Astrocyte (in vitro differentiated cells and primary cell): ENCODE data around the gene DHX8. TPM values are rescaled to one million over a fixed set of nuclear protein-coding genes. Genes with fewer than 3 reads are reported as not detected.

Experiments
- DNase-seq: peaks from one replicate; pipeline ENCODE4 v3.0.0-alpha.2; 2010; ENCODE audit warnings: low read depth
- FAIRE-seq: peaks from 2 replicates; lab custom pipeline; 2011; peaks lifted over from hg19 to GRCh38; lab: Jason Lieb, UNC
- H2AFZ ChIP-seq: 2 replicates; pipeline ENCODE4 v1.6.0; 2012; ENCODE audit warnings: low read depth, low read length, inconsistent platforms
- H3K27ac ChIP-seq: 2 replicates; pipeline ENCODE4 v1.5.1; 2011; ENCODE audit warnings: low read depth, low read length, inconsistent platforms
- H3K27me3 ChIP-seq: 2 replicates; pipeline ENCODE4 v1.6.0; 2011; ENCODE audit warnings: low read length, inconsistent platforms; ENCODE audit not compliant: insufficient read depth
- H3K36me3 ChIP-seq: 2 replicates; pipeline ENCODE4 v1.5.1; 2011; ENCODE audit warnings: low read length, inconsistent platforms; ENCODE audit not compliant: insufficient read depth
- H3K4me1 ChIP-seq: 2 replicates; pipeline ENCODE4 v1.5.1; 2011; ENCODE audit warnings: low read length, inconsistent platforms; ENCODE audit not compliant: insufficient read depth
- H3K4me2 ChIP-seq: 2 replicates; pipeline ENCODE4 v1.6.0; 2012; ENCODE audit warnings: low read length, inconsistent platforms
- H3K4me3 ChIP-seq: 2 replicates; pipeline ENCODE4 v1.5.1; 2011; ENCODE audit warnings: low read depth, mild to moderate bottlenecking, low read length, inconsistent platforms; ENCODE audit not compliant: insufficient read depth
- H3K79me2 ChIP-seq: 2 replicates; pipeline ENCODE4 v1.6.0; 2012; ENCODE audit warnings: mild to moderate bottlenecking, low read length, inconsistent platforms; ENCODE audit not compliant: insufficient read depth
- H3K9ac ChIP-seq: 2 replicates; pipeline ENCODE4 v1.6.0; 2012; ENCODE audit warnings: mild to moderate bottlenecking, low read length, inconsistent platforms
- H3K9me3 ChIP-seq: 2 replicates; pipeline ENCODE4 v1.5.1; 2012; ENCODE audit warnings: low read depth, mild to moderate bottlenecking, low read length, inconsistent platforms; ENCODE audit not compliant: insufficient read depth
- H4K20me1 ChIP-seq: 2 replicates; pipeline ENCODE4 v1.6.0; 2012; ENCODE audit warnings: low read length, inconsistent platforms; ENCODE audit not compliant: insufficient read depth
- H3K27ac Mint-ChIP-seq: one replicate; pipeline ENCODE4 v1.8.0; 2021; ENCODE audit warnings: mild to moderate bottlenecking, mixed read lengths; ENCODE audit not compliant: unreplicated experiment
- H3K27me3 Mint-ChIP-seq: one replicate; pipeline ENCODE4 v1.8.0; 2021; ENCODE audit warnings: low read depth, mixed read lengths; ENCODE audit not compliant: unreplicated experiment
- H3K36me3 Mint-ChIP-seq: one replicate; pipeline ENCODE4 v1.8.0; 2021; ENCODE audit warnings: low read depth, mixed read lengths; ENCODE audit not compliant: unreplicated experiment
- H3K4me1 Mint-ChIP-seq: one replicate; pipeline ENCODE4 v1.8.0; 2021; ENCODE audit warnings: low read depth, mixed read lengths; ENCODE audit not compliant: unreplicated experiment
- H3K4me3 Mint-ChIP-seq: one replicate; pipeline ENCODE4 v1.8.0; 2021; ENCODE audit warnings: mild to moderate bottlenecking, moderate library complexity, mixed read lengths; ENCODE audit not compliant: unreplicated experiment
- H3K9me3 Mint-ChIP-seq: one replicate; pipeline ENCODE4 v1.8.0; 2021; ENCODE audit warnings: mild to moderate bottlenecking, mixed read lengths; ENCODE audit not compliant: unreplicated experiment
- EZH2 ChIP-seq: IDR thresholded peaks from 2 replicates; pipeline ENCODE4 v1.6.1; 2012; ENCODE audit warnings: mild to moderate bottlenecking, low read length, inconsistent platforms; ENCODE audit not compliant: insufficient read depth
- total RNA-seq: library from RNA; stranded (reverse); gene quantifications from 2 replicates; pipeline ENCODE4 v1.2.1, GENCODE V29; 2021
- TF ChIP-seq, protein P1 (sequence below): IDR thresholded peaks from 2 replicates; pipeline ENCODE4 v1.5.1; 2011; ENCODE audit warnings: low read depth, mild to moderate bottlenecking, inconsistent platforms, low read length, moderate library complexity; ENCODE audit not compliant: insufficient read depth

The DHX8 gene
- total RNA-seq, 1 donor from 2014 or later: 48.5 TPM

DNA sequence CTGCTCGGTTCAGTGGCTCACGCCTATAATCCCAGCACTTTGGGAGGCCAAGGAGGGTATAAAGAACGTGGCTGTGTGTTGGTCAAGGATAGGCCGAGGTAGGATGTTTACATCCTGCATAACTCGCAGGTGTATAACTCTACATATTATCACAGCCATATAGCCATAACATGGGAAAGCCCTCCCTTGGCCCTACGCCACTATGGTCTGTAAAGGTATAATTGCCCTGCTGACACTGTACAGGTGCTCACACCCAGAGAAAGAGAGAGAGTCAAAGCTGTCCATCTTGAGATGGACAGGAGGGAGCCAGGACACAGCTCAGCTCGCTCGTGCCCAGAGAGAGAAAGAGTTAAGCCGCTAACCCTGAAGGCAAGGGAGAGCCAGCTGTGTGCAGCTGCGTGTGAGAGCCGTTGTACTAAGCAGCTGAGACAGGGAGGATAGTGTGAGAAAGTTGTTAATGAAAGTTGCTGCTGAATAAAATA, 30.4 kb upstream of the DHX8 start:
- no peaks in the 10 kb centered on the region for H3K79me2 ChIP-seq
- peaks cover 3% of the 10 kb centered on the region for H3K9me3 Mint-ChIP-seq
- no peaks in the 10 kb centered on the region for H4K20me1 ChIP-seq
- H3K4me1 ChIP-seq: peaks cover 7% of the 10 kb centered on the region
- no peaks in the 10 kb centered on the region for H3K27me3 Mint-ChIP-seq
- DNase-seq (no peak), FAIRE-seq (no peak)
- H3K4me1 Mint-ChIP-seq: peaks cover 3% of the 10 kb centered on the region
- H3K36me3 Mint-ChIP-seq: no peaks in the 10 kb centered on the region
- H3K27me3 ChIP-seq: no peaks in the 10 kb centered on the region
- no peak for TF ChIP-seq EZH2
- TF ChIP-seq, protein P1, sequence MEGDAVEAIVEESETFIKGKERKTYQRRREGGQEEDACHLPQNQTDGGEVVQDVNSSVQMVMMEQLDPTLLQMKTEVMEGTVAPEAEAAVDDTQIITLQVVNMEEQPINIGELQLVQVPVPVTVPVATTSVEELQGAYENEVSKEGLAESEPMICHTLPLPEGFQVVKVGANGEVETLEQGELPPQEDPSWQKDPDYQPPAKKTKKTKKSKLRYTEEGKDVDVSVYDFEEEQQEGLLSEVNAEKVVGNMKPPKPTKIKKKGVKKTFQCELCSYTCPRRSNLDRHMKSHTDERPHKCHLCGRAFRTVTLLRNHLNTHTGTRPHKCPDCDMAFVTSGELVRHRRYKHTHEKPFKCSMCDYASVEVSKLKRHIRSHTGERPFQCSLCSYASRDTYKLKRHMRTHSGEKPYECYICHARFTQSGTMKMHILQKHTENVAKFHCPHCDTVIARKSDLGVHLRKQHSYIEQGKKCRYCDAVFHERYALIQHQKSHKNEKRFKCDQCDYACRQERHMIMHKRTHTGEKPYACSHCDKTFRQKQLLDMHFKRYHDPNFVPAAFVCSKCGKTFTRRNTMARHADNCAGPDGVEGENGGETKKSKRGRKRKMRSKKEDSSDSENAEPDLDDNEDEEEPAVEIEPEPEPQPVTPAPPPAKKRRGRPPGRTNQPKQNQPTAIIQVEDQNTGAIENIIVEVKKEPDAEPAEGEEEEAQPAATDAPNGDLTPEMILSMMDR: no peak
- H3K27ac ChIP-seq: no peak overlapping the region
- H3K4me3 Mint-ChIP-seq: no peak overlapping the region
- no peak overlapping the region for H3K9ac ChIP-seq
- H3K9me3 ChIP-seq: no peaks in the 10 kb centered on the region
- no peak overlapping the region for H3K4me2 ChIP-seq
- no peak overlapping the region for H2AFZ ChIP-seq
- H3K36me3 ChIP-seq: no peaks in the 10 kb centered on the region
- H3K27ac Mint-ChIP-seq: no peak overlapping the region
- no peak overlapping the region for H3K4me3 ChIP-seq

DNA sequence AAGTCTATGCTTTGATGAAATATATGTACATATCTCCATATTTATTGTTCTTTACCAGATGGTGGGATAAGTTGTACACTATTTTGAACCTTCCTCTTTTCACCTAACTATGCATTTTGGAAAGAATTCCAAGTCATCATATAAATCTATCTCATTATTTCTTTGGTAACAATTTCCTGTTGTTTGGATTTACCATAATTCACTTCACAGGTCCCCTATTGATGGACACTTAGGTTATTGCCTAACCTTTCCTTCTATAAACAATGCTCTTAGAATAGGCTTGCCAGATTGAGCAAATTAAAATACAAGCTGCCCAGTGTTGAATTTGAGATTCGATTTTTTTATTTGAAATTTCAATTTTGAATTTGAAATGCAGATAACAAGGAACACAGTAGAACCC, 28.9 kb upstream of the DHX8 start:
- no peak overlapping the region for H3K27ac ChIP-seq
- FAIRE-seq (no peak), DNase-seq (no peak)
- no peaks in the 10 kb centered on the region for H3K79me2 ChIP-seq
- H3K27ac Mint-ChIP-seq: no peak overlapping the region
- H4K20me1 ChIP-seq: no peaks in the 10 kb centered on the region
- no peak overlapping the region for H3K4me3 ChIP-seq
- peaks cover 7% of the 10 kb centered on the region for H3K4me1 ChIP-seq
- H3K27me3 ChIP-seq: no peaks in the 10 kb centered on the region
- no peaks in the 10 kb centered on the region for H3K9me3 ChIP-seq
- H2AFZ ChIP-seq: no peak overlapping the region
- H3K36me3 Mint-ChIP-seq: no peaks in the 10 kb centered on the region
- H3K4me2 ChIP-seq: no peak overlapping the region
- H3K9me3 Mint-ChIP-seq: peaks cover 3% of the 10 kb centered on the region
- TF ChIP-seq EZH2: no peak
- TF ChIP-seq, protein P1: no peak
- peaks cover 1% of the 10 kb centered on the region for H3K27me3 Mint-ChIP-seq
- no peak overlapping the region for H3K4me3 Mint-ChIP-seq
- peaks cover 3% of the 10 kb centered on the region for H3K4me1 Mint-ChIP-seq
- no peaks in the 10 kb centered on the region for H3K36me3 ChIP-seq
- no peak overlapping the region for H3K9ac ChIP-seq

DNA sequence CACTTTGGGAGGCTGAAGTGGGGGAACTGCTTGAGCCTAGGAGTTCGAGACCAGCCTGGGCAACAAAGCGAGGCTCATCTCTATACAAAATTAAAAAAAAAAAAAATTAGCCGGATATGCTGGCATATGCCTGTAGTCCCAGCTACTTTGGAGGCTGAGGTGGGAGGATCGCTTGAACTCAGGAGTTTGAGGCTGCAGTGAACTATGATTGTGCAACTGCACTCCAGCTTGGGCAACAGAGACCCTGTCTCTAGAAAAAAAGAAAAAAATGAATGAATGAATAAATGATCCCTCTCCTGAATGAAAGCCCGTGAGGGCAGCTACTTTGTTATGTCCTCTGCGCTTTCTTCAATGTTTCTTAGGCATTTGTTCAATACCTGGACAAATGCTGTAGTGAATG, 27.7 kb upstream of the DHX8 start:
- Histone ChIP-seq H3K4me2 (no peak overlapping the region), H3K9ac (no peak overlapping the region), H3K79me2 (no peaks in the 10 kb centered on the region), H2AFZ (no peak overlapping the region), H3K27ac (no peak overlapping the region), H3K4me1 (peaks cover 7% of the 10 kb centered on the region), H4K20me1 (no peaks in the 10 kb centered on the region), H3K4me3 (no peak overlapping the region), H3K27me3 (no peaks in the 10 kb centered on the region), H3K36me3 (no peaks in the 10 kb centered on the region), H3K9me3 (no peaks in the 10 kb centered on the region)
- no peak for FAIRE-seq
- Mint-ChIP-seq H3K4me3 (no peak overlapping the region), H3K27me3 (peaks cover 7% of the 10 kb centered on the region), H3K9me3 (peaks cover 3% of the 10 kb centered on the region), H3K36me3 (no peaks in the 10 kb centered on the region), H3K4me1 (peaks cover 3% of the 10 kb centered on the region), H3K27ac (no peak overlapping the region)
- no peak for DNase-seq
- TF ChIP-seq, protein P1: no peak
- no peak for TF ChIP-seq EZH2
